Stomach (tissue), 4 donors: ENCODE results near the gene LRP1B.

ENCODE experiments used
- CTCF ChIP-seq, 7 experiments: fragments of 450-650 bp in 4 of 7; fragments of 200-600 bp in 3 of 7; sonication (generic) in 3 of 7; IDR thresholded peaks; one replicate each; pipeline ENCODE4 v1.5.1; 2016 to 2019; ENCODE audit warnings: antibody characterized with exemption in 7 of 7, control low read depth in 2 of 7, mild to moderate bottlenecking in 1 of 7
- EP300 ChIP-seq: sonication (generic); formaldehyde crosslinking; IDR thresholded peaks from one replicate; pipeline ENCODE4 v1.6.1; 2017; ENCODE audit warnings: antibody characterized with exemption
- POLR2A ChIP-seq, 4 donors: fragments of 450-650 bp; IDR thresholded peaks; one replicate each; pipeline ENCODE4 v1.6.1; 2016; ENCODE audit warnings: antibody characterized with exemption in 4 of 4, control low read depth in 2 of 4, mild to moderate bottlenecking in 1 of 4, moderate library complexity in 1 of 4

GRCh38 chr2:141508086-141508752 is 622.6 kb downstream of the LRP1B start:
- no peak for TF ChIP-seq CTCF (IDR thresholded peaks at IDR 0.05)
- TF ChIP-seq EP300: no peak
- no peak for TF ChIP-seq POLR2A (IDR thresholded peaks at IDR 0.05)
